Pulmonary artery endothelial cell (primary cell): ENCODE measurements around the gene DUSP18. TPM values are rescaled to one million over a fixed set of nuclear protein-coding genes. Genes with fewer than 3 reads are reported as not detected.
"Not testable (repeated sequence)": the region's sequence is repeated elsewhere in the genome, so short reads cannot be mapped to it uniquely, and the experiment has no call there.

Source experiments
- DNase-seq: peaks from one replicate; pipeline ENCODE4 v3.0.0-alpha.2; 2011; ENCODE audit warnings: low read depth, low spot score
- total RNA-seq: library from RNA; depleted of rRNA; stranded (reverse); fragments of >200 nt; gene quantifications from 2 replicates; pipeline ENCODE4 v1.2.3, GENCODE V29; 2014

The DUSP18 gene
- total RNA-seq, result 10.6 and 19.8 TPM in 2 replicates

DNA sequence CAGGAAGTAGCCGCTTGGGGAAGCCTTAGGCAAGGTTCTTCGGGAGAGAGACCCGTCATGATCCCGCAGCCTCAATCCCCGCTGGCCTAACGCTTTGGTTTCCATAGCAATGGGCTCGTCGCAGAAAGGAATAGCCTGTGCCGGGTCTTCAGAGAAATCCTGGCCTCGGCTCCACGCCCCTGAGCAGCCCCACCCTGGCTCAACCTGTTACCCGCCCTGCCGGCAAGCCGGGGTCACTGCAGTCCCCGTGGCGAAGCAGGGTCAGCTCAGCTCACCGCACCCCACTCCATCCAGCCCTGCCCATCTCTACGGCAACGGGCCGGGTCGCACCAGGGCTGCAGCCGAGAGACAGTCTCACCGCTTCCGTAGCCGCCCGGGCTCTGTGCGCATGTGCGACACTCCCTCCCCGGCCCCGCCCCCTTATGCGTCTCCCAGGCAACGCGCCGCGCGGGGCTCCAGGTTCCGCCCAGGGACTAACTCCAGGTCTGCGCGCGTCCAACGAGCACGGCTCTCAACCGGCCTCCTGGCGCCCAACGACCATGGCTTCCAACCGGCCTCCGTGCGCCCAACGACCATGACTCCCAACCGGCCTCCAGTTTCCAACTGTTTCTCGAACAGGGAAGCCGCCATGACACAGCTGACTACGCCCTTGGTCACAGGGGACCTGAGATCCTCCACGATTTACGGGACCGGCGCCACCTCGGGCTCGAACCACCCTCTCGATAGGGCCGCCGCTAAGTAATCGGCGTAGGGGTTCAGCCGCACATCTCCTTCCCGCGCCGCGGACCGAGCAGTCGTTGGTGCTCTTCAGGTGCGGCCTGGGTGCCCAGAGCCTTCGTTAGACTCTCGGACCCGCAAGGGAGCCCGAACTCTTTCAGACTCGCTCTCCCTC lies at the start of gene DUSP18:
Gene DUSP18 (minus strand): TSS at position 382 of the 892 bp plus-strand sequence. CDS start 3,872 bp downstream, outside the sequence.
- peak; percentile 54 for DNase-seq

DNA sequence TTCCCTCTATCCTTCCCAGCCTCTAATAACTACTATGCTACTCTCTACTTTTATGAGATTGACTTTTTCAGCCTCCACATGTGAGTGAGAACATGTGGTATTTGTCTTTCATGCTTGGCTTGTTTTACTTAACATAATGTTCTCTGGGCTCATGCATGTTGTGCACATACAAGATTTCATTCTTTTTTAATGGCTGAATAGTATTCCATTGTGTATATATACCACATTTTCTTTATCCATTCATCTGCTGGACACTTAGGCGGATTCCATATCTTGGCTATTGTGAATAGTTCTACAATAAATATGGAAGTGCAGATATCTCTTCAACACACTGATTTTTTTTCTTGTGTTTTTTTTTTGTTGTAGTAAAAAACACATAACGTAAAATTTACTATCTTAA lies 46.4 kb upstream of the DUSP18 start:
- no peak for DNase-seq

DNA sequence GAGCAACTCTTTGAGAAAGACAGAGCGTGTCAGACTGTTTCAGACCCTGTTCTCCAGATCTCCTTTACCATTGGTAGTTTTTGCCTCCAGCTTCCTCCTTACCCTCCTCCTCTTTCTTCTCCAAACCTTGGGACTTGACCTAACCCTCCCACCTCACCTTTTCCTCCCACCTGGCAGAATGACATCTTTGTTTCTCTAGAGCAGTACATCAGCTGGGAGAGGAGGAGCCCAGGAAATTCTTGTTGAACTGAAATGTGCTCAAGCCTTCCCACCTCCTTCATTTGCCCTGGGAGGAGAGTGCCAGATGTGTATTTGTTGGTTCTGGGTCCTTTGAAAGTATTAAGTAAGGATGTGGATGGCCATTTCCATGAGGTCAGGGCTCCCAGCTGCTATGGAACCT lies 44.4 kb upstream of the DUSP18 start:
- DNase-seq, result no peak

DNA sequence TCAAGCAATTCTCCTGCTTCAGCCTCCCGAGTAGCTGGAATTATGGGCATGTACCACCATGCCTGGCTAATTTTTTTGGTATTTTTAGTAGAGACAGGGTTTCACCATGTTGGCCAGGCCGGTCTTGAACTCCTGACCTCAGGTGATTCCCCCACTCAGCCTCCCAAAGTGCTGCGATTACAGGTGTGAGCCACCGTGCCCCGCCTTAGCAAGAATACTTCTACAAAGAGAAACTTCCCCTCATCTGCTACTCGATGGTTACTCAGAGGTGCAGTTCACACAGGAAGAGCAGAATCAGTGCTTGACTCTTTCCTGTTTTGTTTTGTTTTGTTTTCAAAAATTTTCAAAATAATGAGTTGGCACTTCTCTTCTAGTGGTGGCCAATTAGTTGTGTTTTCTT lies 42.3 kb upstream of the DUSP18 start:
- not testable (repeated sequence) for DNase-seq

DNA sequence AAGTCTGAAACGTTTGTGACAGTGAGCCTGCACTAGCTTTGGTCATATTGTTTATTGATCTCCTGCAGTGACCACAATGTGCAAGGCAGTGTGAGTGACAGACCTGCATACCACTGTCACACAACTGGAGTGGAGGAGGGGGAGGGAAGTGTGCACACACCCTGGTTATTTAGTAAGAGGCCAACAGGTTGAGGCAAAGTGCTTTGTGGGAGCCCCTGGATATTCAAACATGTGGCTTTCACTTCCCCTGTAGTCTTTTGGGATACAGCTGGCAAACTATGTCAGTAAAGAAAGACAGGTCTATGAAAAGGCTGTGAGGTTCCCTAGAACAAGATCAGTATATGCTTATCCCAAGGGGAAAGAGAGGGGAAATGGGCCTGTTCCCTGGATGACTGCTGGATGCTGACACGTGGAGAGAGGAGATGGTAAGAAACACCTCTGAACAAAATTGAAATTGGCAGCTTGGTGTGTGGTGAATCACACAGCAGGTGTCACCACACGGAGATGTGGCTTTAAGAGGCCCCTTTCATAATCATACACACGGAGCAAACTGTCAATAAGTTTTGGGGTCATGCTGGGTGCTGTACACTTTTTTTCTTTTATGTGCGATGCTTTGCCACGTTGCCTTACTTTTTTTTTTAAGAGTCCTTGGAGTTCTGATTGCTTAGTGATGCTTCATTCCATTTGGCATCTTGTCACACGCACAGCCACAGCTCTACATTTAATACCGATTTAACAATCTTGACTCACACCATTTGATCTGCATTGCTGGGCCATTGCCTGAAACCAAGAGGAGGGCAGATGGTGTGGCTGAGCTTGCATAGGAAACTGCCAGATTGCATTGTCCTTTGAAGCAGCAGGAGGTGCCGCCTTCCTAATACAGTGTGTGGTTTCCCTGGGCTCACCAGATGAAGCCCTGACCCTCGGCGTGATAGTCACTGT lies 38.3 kb upstream of the DUSP18 start:
- no peak for DNase-seq

DNA sequence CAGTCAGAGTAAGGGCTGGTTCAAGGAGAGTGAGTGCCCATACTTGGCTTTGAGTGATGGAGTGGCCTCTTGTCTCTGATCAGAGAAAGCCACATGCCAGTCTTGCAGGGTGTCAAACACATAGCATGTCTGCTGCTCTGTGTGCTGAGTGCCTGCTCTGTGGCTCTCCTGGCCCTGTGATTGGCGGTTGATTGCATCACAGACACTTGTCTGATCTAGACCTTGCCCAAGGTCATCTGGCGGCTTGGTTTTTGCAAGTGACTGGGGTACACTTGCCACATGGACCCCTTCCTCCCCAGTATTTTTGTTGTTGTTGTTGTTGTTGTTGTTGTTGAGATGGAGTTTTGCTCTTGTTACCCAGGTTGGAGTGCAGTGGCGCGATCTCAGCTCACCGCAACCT lies 37.3 kb upstream of the DUSP18 start:
- no peak for DNase-seq

DNA sequence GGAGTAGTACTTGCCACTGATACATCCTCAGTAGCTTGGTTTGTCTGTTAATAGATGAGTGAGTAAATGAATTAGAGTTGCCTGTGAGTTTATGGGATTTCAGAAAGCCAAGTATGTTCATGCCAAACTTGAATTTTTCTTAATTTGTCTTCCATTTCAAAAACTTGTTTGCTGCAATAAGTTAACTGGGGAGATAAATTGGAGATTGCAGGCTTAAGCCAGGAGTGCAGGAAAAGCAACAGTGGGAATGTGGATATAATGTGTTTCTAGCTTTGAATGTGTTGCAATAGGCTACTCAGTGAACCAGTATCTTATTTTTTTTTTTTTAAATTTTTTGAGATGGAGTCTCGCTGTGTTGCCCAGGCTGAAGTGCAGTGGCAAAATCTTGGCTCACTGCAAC lies 35.2 kb upstream of the DUSP18 start:
- no peak for DNase-seq

DNA sequence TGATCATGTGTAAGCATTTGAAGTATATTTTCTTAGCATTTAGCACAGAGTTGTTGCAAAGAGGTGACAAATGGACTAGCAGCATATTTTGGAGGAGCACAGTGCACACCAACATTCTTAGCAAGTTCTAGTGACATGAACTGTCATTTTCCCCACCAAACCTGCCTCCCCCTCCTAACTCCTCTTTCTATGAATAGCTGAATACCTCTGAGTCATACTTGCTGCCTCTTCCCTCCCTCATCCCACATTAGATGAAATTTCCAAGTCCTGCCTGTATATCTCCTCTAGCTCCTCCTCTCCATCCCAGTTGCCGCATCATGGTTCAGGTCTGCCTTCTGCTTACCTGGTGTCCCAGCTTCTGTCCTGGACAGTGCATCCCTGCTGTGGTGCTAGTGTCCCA lies 34.2 kb upstream of the DUSP18 start:
- DNase-seq, result no peak

DNA sequence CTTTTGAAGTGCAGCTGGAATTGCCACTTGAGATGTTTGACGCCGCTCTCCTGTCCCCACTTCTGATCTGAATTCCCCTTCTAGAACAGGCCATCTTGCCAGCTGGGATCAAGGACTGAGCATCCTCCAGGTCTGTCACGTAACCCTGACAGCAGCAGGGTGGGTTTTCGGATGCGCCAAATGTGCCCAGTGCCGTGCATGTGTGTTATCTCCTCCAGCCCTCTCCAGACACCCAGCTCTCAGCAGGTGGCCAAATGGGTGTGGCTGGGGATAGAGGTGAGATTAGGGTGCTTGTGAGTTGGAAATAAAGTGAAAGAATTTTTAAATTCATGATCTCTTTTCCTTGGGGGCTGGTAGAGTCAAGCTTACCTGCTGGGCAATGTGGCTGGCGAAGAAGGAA lies 30.3 kb upstream of the DUSP18 start:
- no peak for DNase-seq

DNA sequence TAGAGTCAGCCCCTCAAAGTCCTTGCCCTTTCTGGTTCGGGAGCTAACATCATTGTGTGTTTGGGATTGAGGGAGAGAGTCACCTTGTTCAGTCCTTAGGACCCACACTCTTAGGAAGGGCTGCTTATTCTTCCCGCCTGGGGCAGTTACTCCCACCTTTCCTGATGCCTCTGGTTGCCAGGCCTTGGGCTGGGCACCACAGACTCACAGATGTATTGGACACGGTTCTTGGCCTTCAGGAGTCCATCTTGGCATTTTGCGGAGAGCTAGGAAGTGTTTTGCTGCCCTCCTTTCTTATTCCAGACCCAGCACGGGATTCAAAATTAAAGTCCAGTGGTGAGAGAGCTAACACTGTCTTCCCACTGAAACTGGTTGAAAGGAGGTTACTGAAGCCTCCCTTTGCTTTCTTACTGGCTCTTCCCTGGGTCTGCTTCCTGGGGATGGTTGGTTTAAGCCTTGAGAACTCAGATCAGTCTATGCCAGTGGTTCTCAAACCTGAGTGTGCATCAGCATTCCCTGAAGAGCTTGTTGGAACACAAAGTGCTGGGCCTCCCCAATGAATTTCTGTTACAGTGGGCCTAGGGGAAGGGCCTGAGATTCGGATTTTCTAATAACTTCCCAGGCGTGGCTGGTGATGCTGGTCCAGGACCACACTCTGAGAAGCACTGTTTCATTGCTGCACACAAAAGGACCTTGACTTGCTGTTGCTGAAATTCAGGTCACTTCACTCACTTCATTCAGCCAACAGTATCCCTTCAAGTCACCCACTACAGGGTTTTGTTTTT lies 28.4 kb upstream of the DUSP18 start:
- DNase-seq, result no peak

DNA sequence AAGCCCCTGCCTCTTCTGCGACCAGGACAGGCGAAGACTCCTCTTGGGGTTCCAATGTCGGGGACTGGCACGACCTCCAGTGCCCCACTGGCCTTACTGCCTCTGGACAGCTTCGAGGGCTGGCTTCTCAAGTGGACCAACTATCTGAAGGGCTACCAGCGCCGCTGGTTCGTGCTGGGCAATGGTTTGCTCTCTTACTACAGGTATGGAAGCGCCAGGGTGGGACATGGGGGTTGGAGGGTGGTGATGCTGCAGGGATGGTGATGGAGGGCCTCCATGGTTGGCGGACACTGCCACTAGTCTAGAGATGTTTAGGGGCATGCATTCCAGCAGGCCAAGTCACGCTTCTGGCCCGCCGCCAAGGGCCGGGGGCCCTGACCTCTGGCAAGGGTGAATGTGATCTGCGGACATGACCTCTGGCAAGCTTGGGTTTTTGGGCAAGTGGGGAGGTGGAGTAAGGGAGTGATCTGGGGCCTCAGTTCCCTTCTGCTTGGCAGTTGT lies 27.7 kb upstream of the DUSP18 start:
- DNase-seq, result no peak

DNA sequence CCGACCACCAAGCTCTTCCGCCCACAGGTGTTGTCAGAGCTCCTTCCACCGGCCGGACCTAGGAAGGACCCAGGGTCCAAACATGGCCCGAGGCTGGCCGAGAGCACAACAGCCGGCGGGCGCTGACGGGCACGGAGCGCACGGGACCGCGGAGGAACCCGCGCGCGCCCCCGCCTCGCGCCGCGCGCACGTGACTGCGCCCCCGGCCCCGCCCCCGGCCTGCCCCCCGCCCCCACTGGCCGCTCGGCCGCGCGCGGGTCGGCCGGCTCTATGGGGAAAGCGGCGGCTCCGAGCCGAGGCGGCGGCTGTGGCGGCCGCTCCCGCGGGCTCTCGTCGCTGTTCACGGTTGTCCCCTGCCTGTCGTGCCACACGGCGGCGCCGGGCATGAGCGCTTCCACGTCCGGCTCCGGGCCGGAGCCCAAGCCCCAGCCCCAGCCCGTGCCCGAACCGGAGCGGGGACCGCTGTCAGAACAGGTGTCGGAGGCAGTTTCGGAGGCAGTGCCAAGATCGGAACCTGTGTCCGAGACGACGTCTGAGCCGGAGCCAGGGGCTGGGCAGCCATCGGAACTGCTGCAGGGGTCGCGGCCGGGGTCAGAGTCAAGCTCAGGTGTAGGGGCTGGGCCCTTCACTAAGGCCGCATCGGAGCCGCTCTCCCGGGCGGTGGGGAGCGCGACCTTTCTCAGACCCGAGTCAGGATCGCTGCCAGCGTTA lies 27.1 kb upstream of the DUSP18 start, which contains the start of gene OSBP2:
Gene OSBP2 (plus strand): TSS at position 235 of the 711 bp plus-strand sequence. CDS start 36 bp downstream, at position 271.
- no peak for DNase-seq

DNA sequence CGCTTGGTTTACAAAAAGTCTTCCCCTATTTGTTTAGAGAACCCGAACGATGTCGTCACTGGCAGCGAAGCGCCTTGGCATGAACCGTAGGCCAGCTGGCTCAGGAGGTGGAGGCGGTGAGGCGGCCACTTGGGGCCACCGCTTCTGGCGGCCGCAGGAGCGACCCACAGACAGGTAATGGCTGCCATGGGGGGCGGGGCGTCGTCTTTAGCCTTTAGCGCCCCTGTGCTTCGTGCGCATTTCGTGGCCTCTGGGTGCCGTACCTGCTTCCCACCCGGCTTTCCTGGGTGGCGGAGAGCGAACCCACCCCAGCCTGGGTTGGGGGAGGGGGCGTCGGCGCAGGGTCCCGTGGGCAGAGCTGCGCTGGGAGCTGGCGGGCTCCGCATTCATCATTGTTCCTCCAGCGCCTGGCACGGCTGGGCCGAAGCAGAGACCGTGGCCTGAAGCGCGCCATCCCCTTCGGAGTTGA lies 26.5 kb upstream of the DUSP18 start:
- DNase-seq, result no peak

DNA sequence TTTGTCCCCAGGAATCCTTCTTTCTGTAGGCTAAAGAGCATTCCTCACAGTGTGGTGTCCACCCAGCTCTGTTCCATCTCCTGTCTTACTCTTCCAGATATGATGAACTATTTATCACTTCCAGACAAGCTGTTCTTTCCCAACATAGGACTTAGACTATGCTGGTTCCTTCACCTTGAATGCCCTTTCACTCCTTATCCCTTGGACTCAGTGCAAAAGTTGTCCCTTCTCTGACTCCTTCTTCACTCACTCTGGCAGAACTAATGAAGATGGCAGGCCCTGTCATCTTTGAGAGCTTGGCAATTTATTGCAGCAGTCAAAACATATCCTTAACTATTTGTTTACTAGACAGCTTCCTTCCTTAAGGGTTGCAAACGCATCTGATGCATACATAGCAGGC lies 23.5 kb upstream of the DUSP18 start:
- no peak for DNase-seq

DNA sequence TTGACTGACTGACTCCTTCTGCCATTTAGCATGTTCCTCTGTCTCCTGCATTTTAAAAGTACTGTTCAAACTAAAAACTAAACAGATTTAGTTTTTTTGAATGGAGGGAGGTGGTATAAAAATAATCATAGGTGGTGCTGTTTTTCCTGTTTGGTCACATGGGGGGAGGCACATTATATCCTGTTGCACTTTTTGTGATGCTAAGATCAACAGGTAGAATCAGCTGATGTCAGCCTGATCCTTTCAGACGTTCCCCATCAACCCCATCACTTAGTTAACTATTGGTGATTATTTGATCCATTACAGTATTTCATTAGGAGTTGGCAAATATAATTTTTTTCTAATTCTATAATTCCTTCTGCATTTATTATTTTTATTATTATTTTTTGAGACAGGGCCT lies 21.9 kb upstream of the DUSP18 start:
- DNase-seq, result no peak

DNA sequence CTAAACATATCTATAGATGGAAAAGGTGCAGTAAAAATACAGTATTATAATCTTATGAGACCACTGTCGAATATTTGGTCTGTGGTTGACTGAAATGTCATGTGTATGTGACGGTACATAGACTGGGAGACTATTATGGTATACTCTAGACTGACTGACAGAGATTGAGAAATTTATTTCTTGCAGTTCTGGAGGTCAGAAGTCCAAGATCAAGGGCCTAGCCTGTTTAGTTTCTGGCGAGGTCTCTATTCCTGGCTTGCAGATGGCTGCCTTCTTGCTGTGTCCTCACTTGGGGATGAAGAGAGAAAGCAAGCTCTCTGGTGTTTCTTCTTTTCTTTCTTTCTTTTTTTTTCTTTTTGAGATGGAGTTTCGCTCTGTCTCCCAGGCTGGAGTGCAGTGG lies 19.7 kb upstream of the DUSP18 start:
- DNase-seq, result no peak

DNA sequence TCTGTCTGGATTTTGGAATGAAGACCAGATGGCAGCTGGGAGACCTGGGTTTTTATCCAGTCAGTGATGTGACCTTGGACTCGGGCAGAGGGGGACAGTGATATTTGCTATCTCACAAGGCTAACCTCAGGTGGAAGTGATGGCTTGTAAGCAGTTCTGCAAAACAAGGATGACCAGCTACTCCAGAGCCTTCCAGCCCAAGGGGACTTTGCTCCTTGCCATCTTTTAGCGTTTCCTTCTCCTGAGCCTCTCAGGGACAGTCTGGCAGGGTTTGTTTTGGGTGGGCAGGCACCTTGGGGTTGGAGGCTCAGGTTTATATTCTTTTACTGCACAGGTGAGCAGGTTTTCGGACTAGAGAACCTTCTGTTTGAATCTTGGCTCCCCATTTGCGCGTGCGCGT lies 17.5 kb upstream of the DUSP18 start:
- no peak for DNase-seq

DNA sequence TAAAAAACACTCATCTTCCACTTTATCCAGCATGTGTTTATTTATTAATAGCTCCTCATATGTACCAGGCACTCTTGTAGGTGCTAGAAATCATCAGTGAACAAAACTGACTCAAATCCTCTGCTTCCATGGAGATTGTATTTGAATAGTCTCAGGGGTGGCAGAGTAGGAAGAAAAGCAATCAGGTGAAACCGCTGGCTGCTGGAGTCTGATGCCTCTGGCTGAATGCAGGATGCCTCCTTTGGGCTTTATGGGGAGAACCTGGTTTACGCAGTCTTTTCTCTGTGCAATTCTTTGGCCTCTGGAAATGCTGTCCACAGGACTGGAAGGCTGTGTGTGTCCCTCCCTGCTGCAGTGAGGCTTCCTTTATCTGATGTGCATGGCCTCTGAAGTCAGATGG lies 14.2 kb upstream of the DUSP18 start:
- no peak for DNase-seq

DNA sequence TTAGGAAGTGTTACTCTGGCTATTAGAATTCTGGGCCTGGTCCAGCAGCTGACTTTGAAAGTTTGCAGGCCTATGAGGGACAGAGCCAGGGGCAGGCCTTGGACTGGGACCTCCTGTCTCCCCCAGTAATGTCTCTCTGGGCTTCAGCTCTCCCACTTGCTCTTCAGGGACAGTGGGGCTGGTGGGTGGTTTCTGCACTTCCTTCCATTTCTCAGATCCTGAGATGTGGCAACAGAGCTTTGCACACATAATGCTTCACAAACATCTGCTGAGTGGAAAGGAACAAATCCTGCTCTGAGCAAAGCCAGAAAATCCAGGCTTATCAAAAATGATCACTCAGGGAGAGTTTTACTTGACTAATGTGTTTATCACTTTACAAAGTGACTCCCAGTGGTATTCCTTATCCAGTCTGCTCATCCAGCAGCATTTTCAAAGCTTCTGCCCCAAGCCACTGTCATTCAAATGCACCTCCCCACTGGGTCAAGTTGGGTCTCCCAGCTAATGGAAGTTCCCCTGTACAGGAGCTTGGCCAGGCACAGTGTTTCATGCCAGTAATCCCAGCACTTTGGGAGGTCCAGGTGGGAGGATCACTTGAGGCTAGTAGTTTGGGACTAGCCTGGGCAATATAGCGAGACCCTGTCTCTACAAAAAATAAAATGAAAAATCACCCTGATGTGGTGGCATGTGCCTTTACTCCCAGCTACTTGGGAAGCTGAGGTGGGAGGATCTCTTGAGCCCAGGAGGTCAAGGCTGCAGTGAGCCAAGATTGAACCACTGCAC lies 13.5 kb upstream of the DUSP18 start:
- no peak for DNase-seq
